Heart left ventricle (tissue), 16 donors: ENCODE data around the gene PCGF2. TPM values are rescaled to one million over a fixed set of nuclear protein-coding genes. Genes with fewer than 3 reads are reported as not detected.
A peak's percentile ranks its signal among the peaks of the same experiment; 100 is the strongest.
"Not testable (repeated sequence)": the region's sequence is repeated elsewhere in the genome, so short reads cannot be mapped to it uniquely, and the experiment has no call there.

Experiments
- ATAC-seq, 4 donors: fragments of 200-7000 bp; cut with Tn5 transposase; one replicate each; pipeline ENCODE4 v1.9.1; 2020 to 2022; ENCODE audit warnings: moderate library complexity in 4 of 4, mild to moderate bottlenecking in 3 of 4, moderate number of reproducible peaks in 1 of 4
- DNase-seq, 5 donors: peaks; one replicate each; pipeline ENCODE4 v3.0.0-alpha.2; 2020
- H3K27ac ChIP-seq, 12 donors: fragments of 200-600 bp; sonication (generic) in 4 of 12; one replicate each; pipeline versions ENCODE4 v1.5.0 to v1.8.0; 2016 to 2022; ENCODE audit warnings: mild to moderate bottlenecking in 2 of 12
- H3K27me3 ChIP-seq, 9 donors: fragments of 200-600 bp; sonication (generic) in 2 of 9; one replicate each; pipeline versions ENCODE4 v1.5.1 to v1.8.0; 2016 to 2022; ENCODE audit warnings: mild to moderate bottlenecking in 3 of 9
- H3K36me3 ChIP-seq, 9 donors: fragments of 200-600 bp; sonication (generic) in 2 of 9; one replicate each; pipeline versions ENCODE4 v1.5.0 to v1.8.0; 2018 to 2022; ENCODE audit warnings: mild to moderate bottlenecking in 2 of 9
- H3K4me1 ChIP-seq, 12 donors: fragments of 200-600 bp; sonication (generic) in 4 of 12; one replicate each; pipeline versions ENCODE4 v1.5.0 to v1.8.0; 2016 to 2022; ENCODE audit warnings: mild to moderate bottlenecking in 3 of 12
- H3K4me3 ChIP-seq, 12 donors: fragments of 200-600 bp; sonication (generic) in 4 of 12; one replicate each; pipeline versions ENCODE4 v1.5.0 to v1.8.0; 2017 to 2022; ENCODE audit warnings: mild to moderate bottlenecking in 9 of 12, moderate library complexity in 4 of 12
- H3K9me3 ChIP-seq, 12 donors: fragments of 200-600 bp; sonication (generic) in 4 of 12; one replicate each; pipeline versions ENCODE4 v1.5.0 to v1.8.0; 2016 to 2022; ENCODE audit warnings: mild to moderate bottlenecking in 1 of 12
- CTCF ChIP-seq, 12 donors: fragments of 200-600 bp; sonication (generic) in 4 of 12; IDR thresholded peaks; one replicate each; pipeline versions ENCODE4 v1.5.0 to v1.8.0; 2018 to 2022; ENCODE audit warnings: antibody characterized with exemption in 12 of 12, mild to moderate bottlenecking in 5 of 12
- POLR2A ChIP-seq, 2 donors: fragments of 450-650 bp; IDR thresholded peaks; one replicate each; pipeline ENCODE4 v1.6.1; 2017; ENCODE audit warnings: antibody characterized with exemption in 2 of 2, mild to moderate bottlenecking in 2 of 2, moderate library complexity in 2 of 2
- WGBS, 4 donors: extraction: QIAGEN DNeasy Blood & Tissue Kit in 2 of 4; methylation state at CpG; one replicate each; pipeline versions ENCODE4 v1.1.5 to v1.1.7; 2013 to 2018; 5-methylcytosine and 5-hydroxymethylcytosine counted together
- intact Hi-C, 10 donors: fragments of 100-400 bp; cut with DNase I; formaldehyde crosslinking; loops; one replicate each; pipeline versions ENCODE4 v1.11.1 to v1.14.2; 2022
- polyA plus RNA-seq, 2 donors: library from polyadenylated mRNA; stranded (reverse); fragments of 200-250 nt; gene quantifications; one replicate each; pipeline ENCODE4 v1.2.3, GENCODE V29; 2013
- total RNA-seq, 9 donors: library from RNA; depleted of rRNA in 2 of 9; stranded (reverse); fragments of >200 nt in 2 of 9; fragmentation: NEBNext Ultra II Directional in 3 of 9; extraction: Animal tissue kit (Norgen Biotek cat#: 25700) in 3 of 9; gene quantifications; one replicate each; pipeline versions ENCODE4 v1.1.0 to v1.2.4, GENCODE V29; 2016 to 2023
- donor health status: ischemic (EF 13 %, LVEDD 7.1; RV severe dilation, severe dysfunction).
- donor health status: healthy with polysubstance abuse.
- donor health status: DM: no; HTN: yes; CAD: no.
- donor health status: DM: no; HTN: no; CAD: no.
- donor health status: ischemic (EF 25% LVEDD 6.9; RV normal size, moderate dysfunction).
- donor health status: ischemic (EF 25% LVEDD 5.7; RV mildly dilated, moderate dysfunction).
- donor health status: healthy.
- donor health status: DM: yes; HTN: yes; CAD: no.
- donor health status: ischemic (EF 35%, LVEDD 5.7; RV mildly dilated, moderate dysfunction).
- donor health status: nonischemic (EF 11% LVEDD 7.7; RV severe dilation, severe dysfunction).
- donor health status: DM: yes; HTN: yes; CAD: no.
- donor health status: PGD.
- donor health status: ischemic (EF 29% LVEDD 5.4; RV normal size, mild dysfunction).
- donor health status: nonischemic (EF 23%, LVEDD 6.1; RV moderate dilation, normal function).

Gene PCGF2
- total and polyA plus RNA-seq, 11 donors: 3.8 to 33.6 (median 21.9) TPM

GRCh38 chr17:38796451-38797157 lies 48.5 kb upstream of the PCGF2 start:
- H3K27ac ChIP-seq: peak overlapping the region in 2 of 12 donors; percentile 10 to 100
- H3K9me3 ChIP-seq: no peaks in the 10 kb centered on the region
- peaks cover 6 to 42% (median 27%) of the 10 kb centered on the region in 12 donors for H3K4me1 ChIP-seq
- intact Hi-C loops: loop anchor here in 2 of 10 donors (5.0 kb wide), 1 partner anchor 44 kb away; the partner anchor contains the start of gene PSMB3 (in 2 of the 2)
- peaks cover 0 to 36% (median 31%) of the 10 kb centered on the region in 9 donors for H3K36me3 ChIP-seq
- WGBS, 4 donors: 54 to 72% (median 64%) methylated on average over 5 of the region's 5 CpGs
- peak overlapping the region in 2 of 12 donors; percentile 77 to 98 for H3K4me3 ChIP-seq
- ATAC-seq (no peak), DNase-seq (no peak)
- TF ChIP-seq CTCF (IDR thresholded peaks at IDR 0.05) (no peak), POLR2A (IDR thresholded peaks at IDR 0.05) (no peak)
- H3K27me3 ChIP-seq: no peaks in the 10 kb centered on the region

GRCh38 chr17:38794221-38794620 lies 46.1 kb upstream of the PCGF2 start:
- DNase-seq (no peak), ATAC-seq (no peak)
- intact Hi-C loops: no loop called here
- Histone ChIP-seq H3K9me3 (no peaks in the 10 kb centered on the region), H3K27me3 (no peaks in the 10 kb centered on the region), H3K27ac (no peak overlapping the region), H3K36me3 (peaks cover 0 to 33% (median 24%) of the 10 kb centered on the region in 9 donors), H3K4me1 (peaks cover 6 to 50% (median 38%) of the 10 kb centered on the region in 12 donors), H3K4me3 (no peak overlapping the region)
- 94 to 97% (median 95%) methylated on average over 5 of the region's 5 CpGs for WGBS, 4 donors
- TF ChIP-seq POLR2A (IDR thresholded peaks at IDR 0.05) (no peak), CTCF (IDR thresholded peaks at IDR 0.05) (no peak)

GRCh38 chr17:38791162-38791561 lies 43.0 kb upstream of the PCGF2 start:
- Histone ChIP-seq H3K4me3 (no peak overlapping the region), H3K36me3 (peaks cover 0 to 39% (median 30%) of the 10 kb centered on the region in 9 donors), H3K4me1 (peaks cover 0 to 24% (median 13%) of the 10 kb centered on the region in 12 donors), H3K27me3 (no peaks in the 10 kb centered on the region), H3K27ac (no peak overlapping the region), H3K9me3 (no peaks in the 10 kb centered on the region)
- 83 to 99% (median 95%) methylated on average over 5 of the region's 5 CpGs for whole genome bisulfite sequencing, 4 donors
- no peak for ATAC-seq
- DNase-seq: no peak
- intact Hi-C loops: no loop called here
- TF ChIP-seq POLR2A (IDR thresholded peaks at IDR 0.05) (no peak), CTCF (IDR thresholded peaks at IDR 0.05) (no peak)

GRCh38 chr17:38790148-38790707 lies 42.1 kb upstream of the PCGF2 start:
- intact Hi-C loops, H3K9me3 ChIP-seq, H3K4me3 ChIP-seq, DNase-seq, ATAC-seq, H3K27me3 ChIP-seq, H3K27ac ChIP-seq: not testable (repeated sequence)
- Histone ChIP-seq H3K4me1 (peaks cover 0 to 22% (median 9%) of the 10 kb centered on the region in 12 donors), H3K36me3 (peaks cover 0 to 40% (median 33%) of the 10 kb centered on the region in 9 donors)
- 67 to 79% (median 73%) methylated on average over 13 of the region's 13 CpGs for WGBS, 4 donors
